ENCODE results near the gene LRRC1.

- TF ChIP-seq CTCF (conservative IDR thresholded peaks at IDR 0.05 in 1 of 2, IDR thresholded peaks at IDR 0.05 in 1 of 2; ENCODE audit: low read depth in 1 of 2, low read length in 2 of 2) (no peak), EZH2 (IDR thresholded peaks at IDR 0.05; ENCODE audit: low read length, missing control alignments) (no peak)
These were observed 130.1 kb downstream of the LRRC1 start for GRCh38 chr6:53924821-53925422.

Measured in fibroblast of lung (primary cell).